ENCODE results near the gene KCTD20.
"Not testable (repeated sequence)": the region's sequence is repeated elsewhere in the genome, so short reads cannot be mapped to it uniquely, and the experiment has no call there.

GRCh38 chr6:36449173-36449572, 6.4 kb downstream of the KCTD20 start:
- TF ChIP-seq POLR2A, CTCF (IDR thresholded peaks at IDR 0.05): not testable (repeated sequence)
